GM19397 (cell line): ENCODE results near the gene REV1.
"Not testable (repeated sequence)": the region's sequence is repeated elsewhere in the genome, so short reads cannot be mapped to it uniquely, and the experiment has no call there.

Experiments
- ATAC-seq: cut with Tn5 transposase; IDR thresholded peaks from one replicate; pipeline ENCODE4 v1.9.1; 2021; ENCODE audit warnings: mild to moderate bottlenecking, moderate library complexity; ENCODE audit not compliant: unreplicated experiment

The REV1 gene

DNA sequence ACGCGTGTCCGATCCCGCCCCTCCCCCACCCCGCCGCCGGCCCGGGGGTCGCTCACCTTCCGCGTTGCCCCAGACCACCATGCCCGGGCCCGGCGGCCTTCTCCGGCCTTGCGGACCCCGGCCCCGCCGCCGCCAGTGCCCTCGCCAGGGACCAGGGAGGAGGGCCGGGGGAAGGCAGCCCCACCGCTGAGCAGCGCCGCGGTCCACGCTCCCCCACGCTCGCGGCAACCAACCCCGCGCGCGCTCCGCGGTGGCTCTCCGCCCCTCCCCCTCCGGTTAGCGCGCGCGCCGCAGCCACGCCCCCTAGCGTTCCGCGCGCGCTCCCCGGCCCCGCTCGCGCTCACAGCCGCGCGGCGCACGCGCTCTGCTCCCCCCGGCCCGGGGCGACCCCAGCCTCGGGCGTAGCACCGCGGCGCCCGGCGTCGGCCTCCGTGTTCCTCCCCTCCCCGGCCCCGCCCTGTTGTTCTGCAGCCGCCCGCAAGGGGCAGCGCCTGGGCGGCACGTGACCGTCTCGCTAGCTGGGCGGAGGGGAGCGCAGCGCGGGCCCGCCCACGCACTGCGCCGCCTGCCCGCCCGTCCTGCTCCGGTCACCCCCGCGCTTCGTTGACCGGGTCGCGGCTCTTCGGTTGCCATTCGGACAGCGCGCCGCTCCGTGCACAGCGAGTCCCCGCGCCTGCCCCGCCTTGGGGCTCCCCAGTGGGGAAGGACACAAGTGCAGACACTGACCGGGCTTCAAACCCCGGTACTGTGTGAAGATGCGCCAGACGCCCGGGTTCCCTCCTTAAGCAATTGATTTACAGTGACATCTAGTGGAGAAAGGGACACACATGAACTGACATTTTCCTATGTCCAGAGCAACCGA, at the start of gene REV1:
Gene REV1, minus strand, starts transcription at position 257 of the 862 bp plus-strand sequence. CDS start 25,042 bp downstream, outside the sequence.
- ATAC-seq, result peak; percentile 88

DNA sequence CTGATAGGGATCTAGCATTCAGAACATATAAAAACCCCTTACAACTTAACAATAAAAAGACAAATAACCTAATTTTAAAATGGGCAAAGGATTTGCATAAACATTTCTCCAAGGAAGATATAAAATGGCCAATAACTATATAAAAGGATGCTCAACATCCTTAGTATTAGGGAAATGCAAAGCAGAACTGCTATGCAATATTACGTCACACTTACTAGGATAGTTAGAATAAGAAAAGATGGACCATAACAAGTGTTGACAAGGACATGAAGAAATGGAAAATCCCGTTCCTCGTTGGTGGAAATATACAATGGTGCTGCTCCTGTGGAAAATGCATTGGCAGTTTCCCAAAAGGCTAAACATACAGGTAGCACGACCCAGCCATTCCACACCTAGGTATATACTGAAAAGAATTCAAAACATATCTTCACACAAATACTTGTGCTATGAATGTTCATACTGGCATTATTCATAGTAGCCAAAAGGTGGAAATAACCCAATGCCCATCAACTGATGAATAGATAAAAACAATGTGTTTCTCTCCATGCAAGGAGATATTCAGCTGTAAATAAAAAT, 48.2 kb upstream of the REV1 start:
- no peak for ATAC-seq

DNA sequence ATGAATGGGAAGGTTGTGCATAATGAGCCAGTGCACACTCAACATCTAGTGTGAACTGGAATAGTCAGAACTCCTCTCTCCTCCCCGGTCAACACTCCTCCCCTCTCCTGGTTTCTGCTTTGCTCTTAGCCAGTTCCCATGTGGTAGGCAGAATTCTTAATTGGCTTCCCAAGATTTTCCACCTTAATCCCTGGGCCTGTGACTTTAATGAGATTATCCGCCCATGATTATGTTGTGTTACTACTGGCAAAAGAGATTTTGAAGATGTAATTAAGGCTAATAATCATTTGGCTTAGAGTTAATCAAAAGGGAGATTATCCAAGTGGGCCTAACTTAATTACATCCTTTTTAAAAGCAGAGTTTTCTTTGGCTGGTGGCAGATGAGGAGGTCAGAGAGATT, 34.2 kb upstream of the REV1 start:
- ATAC-seq, result no peak

DNA sequence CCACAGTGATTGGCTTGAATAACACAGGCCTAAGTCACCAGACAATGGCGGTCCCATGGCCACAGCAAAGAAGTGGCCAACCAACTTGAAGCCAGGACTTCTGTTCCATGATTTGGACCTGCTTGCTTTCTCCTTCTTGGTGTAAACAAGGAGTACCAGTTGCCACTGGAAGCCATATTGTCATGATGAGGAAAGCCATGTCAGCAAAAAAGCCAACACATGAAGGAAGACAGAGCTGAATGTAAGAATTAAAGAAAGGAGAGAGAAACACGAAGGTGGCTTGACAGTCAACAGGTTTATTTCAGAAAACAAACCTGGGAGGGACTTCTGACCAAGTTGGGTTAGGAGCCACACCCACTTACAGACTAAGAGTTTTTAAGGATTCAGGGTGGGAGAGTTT, 32.3 kb upstream of the REV1 start:
- ATAC-seq, result no peak

DNA sequence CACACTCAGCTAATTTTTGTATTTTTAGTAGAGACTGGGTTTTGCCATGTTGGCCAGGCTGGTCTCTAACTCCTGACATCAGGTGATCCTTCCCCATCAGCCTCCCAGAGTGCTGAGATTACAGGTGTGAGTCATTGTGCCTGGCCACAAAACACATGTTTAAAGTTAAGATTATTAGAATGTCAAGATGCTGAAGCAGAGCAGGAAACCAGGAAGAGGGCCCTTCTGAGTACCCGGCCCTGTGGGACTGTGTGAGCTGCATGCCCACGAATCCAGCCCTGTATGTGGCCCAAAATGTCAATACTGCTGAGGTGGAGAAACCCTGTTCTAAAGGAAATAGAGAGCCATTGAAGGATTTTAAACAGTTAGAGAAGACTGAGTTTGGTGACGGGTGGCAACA, 31.0 kb upstream of the REV1 start:
- no peak for ATAC-seq

DNA sequence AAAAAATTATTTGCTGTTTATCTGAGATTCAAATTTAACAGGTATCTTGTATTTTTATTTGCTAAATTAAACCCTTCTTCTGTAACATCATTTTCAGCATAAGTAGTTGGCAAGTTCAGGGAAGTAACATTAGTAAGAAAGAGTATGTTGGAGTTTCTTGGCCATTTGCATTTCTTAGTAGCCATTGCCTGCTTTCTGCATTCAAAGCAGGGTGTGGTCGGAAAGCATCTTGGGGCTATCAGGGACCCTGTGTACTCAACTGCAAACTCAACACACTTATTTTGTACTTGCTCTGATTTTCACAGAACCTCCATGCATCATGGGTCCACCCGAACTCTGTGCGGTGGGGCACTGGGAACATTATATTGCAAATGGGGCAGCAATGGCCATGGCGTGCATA, 30.4 kb upstream of the REV1 start:
- no peak for ATAC-seq

DNA sequence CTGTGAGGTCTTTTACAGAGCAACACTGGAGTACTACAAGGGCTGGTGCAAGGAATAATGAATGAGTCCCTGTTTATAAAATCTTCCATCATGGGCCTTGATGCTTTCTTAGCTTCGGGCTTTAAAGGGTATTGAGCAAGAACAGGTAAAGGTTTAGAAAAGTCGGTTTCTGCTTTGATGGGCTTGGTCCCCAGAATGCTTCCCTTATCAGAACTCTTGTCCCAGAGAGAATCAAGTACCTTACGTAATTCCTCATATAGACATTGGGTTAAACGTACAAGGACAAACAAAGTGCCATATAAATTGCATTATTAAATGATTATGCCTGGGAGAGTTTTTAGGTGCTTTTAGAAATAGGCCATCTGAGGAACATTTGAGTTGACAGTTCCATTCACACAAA, 24.5 kb upstream of the REV1 start:
- no peak for ATAC-seq

DNA sequence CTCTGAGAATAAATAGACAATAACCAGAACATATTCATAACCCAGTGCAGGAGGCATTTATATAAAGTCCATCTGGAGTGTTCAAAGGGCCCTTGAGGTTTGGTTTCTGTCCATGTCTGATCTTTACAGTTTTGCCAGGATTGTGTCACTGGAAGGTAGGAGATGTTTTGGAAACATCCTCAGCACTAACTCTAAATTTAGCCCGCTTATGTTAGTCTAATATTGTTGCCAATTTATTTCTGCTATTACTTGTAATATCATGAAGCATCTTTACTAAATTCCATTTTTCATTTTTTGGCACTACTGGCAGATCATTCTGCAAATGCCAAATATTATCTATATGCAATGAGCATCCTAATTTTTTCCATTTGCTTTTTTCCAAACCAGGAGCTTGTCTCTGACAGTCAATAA, 22.4 kb upstream of the REV1 start:
- no peak for ATAC-seq

DNA sequence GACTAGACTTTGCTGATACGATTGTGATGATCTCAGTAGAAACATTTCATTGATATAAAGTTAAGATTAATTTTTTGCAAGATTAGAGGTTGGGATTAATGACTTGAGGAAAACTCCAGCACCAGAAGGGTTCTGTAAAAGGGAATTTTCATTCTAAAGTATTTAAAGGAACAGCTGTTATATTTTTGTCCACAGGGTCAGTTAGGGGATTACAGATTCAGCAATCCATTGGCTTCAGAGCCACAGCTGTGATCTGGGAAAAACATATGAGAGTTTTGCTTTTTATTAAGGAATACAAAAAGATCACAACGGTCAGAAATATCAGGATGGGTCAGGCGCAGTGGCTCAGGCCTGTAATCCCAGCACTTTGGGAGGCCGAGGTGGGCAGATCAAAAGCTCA, 19.6 kb upstream of the REV1 start:
- ATAC-seq, result no peak

DNA sequence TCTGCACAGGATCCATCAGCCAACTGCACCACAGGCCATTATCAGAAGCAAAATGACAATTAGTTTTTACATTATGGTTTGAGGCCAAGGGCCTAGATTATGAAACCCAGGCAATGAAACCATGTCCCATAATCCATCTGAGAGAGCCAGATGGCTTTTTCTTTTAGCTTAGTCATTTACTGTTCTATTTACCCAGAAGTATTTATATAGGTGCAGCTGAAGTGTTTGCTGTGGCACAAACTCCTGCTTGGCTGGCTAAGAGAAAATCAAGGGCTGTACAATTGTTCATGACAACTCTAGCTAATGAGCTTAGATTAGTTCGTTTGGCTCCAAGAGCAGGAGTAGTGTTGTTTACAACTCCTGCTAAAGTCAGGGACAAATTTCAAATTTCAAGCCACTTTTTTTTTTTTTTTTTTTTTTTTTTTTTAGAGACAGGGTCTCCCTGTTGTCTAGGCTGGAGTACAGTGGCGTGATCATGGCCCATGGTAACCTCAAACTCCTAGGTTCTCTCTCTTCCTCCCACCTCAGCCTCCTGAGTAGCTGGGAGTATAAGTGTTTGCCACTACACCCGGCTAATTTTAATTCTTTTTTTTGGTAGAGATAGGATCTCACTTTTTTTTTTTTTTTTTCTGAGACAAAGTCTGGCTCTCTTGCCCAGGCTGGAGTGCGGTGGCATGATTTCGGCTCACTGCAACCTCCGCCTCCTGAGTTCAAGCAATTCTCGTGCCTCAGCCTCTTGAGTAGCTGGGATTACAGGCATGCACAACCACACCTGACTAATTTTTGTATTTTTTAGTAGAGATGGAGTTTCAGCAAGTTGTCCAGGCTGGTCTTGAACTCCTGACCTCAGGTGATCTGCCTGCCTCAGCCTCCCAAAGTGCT, 18.4 kb upstream of the REV1 start:
- no peak for ATAC-seq

DNA sequence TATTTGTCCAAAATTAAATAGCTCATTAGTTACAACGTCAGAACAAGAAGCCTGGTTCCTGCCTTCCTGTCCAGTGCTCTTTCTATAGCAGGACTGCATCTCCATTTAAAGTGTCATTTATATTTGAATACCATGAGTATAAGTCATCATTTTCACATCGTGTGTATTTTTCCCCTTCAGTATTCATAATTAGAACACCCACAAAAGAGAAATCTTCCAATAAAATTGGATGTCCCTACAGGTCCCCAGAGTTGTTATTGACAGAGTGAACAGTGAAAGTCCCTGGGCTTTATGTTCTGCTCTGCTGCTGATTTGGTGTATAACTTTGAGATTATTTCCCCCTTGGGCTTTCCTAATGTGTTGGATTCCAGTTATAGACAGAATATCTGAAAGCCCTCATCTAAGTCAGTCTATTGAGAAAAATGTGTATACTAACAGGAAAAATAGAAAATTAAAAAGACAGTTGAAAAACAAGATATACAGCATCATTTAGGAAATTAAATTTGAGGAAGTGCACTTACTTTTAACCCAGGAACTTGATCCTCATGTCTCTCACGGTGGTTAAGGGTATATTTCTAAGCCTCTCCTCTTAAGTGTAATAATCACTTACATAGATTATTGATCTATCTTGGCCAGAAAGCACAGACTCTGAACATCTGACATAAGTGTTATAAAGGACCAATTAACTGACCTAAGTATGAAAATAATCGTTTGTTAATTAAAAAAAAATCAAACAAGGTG, 15.2 kb upstream of the REV1 start:
- ATAC-seq, result no peak

DNA sequence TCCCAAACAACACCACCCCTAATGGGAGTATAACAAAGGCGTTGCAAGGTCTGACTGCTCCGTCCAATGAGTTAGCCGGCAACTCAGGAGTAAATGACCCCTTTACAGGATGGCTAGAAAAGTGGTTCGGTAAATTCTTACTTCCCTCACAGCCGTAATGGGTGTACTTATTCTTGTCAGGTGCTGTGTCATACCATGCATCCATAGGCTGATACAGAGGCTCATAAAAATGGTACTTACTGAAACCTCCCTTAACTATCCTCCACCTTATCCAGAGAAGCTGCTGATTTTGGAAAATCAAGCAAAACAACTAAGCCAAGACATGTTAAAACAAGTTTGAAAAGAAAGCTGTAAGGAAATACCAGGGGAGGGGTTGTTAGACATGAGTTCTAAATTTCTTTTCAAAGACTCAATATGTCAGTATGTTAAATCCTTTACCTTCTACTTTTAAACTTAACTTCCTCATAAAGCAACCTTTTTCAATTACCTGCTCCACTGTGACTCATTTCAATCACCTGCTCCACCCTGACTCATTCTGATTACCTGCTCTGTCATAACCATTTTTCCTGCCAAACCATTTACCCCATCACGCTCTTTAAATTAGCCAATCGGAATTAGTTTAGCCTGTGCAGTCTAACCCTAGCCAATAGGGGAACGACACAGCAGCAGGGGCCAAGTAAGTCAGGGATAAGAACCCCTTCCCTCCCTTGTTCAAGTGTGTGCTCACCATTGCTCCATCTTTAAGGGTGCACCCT, 14.0 kb upstream of the REV1 start:
- not testable (repeated sequence) for ATAC-seq

DNA sequence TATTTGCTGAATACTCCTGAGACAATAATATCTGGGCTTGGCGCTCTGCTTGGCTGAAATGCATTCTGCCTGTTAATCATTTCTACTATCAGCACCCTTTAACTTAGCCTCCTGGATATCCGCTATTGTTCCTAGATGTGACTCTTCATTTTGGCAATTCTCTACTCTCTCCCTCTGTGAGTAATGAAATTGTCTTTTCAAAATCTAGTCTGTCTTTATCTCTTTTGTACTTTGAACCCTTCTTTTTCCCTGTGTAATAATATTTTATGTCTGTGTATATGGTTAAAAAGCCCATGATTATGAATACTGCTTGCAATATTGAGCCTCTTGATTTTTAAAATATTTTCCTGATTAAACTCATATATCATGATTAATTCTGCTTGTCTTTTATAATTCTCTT, 6.2 kb upstream of the REV1 start:
- no peak for ATAC-seq

DNA sequence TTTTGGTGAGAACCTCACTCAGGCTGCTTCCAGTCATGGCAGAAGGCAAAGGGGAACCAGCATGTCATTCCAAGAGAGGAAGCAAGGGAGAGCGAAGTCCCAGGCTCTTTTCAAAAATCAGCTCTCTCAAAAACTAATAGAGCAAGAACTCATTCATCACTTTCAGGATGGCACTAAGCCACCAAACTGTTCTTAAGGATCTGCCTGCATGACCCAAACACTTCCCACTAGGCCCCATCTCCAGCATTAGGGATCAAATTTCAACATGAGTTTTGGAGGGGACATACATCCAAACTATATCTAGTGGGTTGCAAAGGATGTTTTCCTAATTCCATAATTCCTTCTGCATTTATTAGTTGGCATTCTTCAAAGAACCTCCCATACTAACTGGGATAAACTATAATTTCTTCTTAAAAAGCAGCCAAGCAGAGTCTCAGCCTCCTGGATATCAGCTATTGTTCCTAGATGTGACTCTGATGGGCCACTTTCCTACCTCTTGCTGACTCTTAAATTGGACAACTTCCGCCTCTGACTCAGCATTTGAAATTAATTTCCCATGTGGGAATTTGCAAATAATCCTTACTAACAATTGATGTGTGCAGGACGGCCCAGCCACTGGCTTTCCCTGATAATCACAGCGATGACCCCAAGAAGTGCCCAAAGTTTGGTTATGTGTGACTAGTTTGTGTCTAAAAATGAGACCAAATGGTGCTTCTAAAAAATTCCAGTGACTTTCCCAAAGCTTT, 5.5 kb upstream of the REV1 start:
- no peak for ATAC-seq

DNA sequence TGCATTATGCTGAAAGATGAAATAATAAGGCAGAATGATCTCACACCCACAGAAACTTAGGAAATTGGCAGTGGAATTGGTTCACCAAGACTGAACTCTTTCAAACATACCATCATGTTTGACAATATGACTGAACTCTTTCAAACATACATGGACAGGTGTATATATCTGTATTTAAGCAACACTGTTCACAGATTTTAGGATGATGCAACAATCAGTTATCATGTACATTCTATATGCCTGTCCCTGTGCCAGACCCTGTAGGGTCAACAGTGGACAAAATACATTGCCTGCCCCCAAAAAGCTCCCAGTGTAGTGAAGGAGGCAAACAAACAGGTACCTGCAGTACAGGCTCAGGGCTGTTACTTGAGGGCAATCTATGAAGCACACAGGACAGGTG, 2.9 kb upstream of the REV1 start:
- ATAC-seq, result no peak

DNA sequence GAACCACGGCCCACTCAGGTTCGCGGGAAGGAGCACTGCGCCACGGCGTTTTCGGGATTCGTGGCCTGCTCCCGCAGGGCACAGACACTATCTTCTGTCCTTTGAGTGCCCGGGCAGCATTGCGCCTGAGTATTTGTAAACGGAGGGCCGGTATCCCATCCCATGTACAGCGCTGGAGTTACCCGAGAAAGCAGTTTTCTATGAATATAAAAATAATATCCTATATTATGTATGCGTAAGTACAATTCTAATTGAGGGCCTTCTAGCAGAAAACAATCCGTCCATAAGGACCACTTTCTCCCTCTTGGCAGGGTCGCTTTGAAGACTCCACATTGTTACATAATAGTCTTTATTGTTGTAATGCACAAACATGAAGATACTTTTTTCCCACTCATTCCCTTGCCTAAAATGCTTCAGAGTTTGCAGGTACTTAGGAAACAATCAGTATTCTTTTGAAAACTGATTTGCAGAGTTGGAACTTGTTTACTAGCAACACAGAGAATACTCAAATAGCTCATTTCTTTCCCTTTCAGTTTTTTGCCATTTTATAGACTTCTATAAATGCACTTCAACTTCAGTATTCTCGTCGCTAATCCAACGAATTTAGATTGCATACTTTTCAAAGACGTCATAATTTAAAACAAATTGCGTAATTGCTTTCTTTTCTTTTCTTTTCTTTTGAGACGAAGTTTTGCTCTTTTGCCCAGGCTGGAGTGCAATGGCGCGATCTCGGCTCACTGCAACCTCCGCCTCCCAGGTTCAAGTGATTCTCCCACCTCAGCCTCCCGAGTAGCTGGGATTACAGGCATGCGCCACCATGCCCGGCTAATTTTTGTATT, 1.0 kb upstream of the REV1 start:
- ATAC-seq, result no peak

DNA sequence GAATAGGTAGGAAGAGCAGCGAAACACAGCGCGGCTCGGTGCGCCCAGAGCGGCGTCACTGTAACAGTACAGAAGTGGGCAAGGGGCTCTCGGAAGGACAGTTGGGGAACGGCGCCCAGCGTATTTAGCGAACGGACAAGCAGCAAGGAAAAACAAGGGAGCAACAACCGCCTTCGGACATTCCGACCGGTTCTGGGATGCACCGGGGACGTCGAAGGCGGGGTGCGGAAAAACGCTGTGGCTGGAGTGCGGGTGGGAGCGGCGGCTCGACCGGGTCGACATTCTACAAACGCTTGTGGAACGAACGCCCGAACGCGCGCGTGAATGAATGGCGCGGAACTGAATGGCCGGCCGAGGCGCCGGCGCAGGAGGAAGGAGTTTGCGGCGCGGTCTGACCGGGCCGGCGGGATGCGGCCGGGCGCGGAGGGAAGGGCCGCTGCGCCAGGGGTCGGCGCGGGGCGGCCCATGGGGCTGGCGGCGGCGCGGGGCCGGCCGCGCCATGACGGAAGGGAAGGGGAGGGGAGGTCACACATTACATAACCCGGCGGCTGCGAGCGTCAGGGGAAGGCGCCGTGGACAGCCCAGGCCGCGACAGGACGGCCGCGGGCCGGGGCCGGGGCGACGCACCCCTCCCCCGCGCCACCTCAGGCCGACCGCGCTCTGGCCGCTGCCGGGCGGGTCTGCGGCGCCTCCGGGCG, 605 bp downstream of the REV1 start:
- peak; percentile 36 for ATAC-seq

DNA sequence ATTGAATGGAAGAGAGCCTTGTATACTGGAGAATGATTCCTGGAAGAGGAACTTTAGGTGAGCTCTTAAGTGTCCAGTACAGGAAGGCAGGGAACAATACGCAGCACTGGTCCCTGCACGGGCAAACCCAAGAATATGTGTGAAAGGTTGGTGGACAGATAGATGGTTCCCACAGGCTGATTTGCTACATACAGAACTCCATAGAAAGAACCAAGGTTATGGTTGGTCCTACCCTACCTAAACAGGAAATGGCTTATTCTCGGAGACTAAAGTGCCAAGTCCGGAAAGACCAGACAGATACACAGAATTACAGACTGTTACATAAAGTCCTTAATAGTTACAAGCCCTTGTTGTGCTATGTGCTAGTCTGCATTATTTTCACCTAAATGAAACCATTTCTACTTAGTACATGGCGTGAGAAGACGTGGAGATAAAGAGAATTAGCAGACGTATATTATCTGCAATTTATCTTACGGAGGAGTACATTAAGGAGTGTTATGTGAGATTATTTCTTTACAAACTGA, 1.2 kb downstream of the REV1 start:
- no peak for ATAC-seq
